ENCODE data around the gene BCL6B.

DNA sequence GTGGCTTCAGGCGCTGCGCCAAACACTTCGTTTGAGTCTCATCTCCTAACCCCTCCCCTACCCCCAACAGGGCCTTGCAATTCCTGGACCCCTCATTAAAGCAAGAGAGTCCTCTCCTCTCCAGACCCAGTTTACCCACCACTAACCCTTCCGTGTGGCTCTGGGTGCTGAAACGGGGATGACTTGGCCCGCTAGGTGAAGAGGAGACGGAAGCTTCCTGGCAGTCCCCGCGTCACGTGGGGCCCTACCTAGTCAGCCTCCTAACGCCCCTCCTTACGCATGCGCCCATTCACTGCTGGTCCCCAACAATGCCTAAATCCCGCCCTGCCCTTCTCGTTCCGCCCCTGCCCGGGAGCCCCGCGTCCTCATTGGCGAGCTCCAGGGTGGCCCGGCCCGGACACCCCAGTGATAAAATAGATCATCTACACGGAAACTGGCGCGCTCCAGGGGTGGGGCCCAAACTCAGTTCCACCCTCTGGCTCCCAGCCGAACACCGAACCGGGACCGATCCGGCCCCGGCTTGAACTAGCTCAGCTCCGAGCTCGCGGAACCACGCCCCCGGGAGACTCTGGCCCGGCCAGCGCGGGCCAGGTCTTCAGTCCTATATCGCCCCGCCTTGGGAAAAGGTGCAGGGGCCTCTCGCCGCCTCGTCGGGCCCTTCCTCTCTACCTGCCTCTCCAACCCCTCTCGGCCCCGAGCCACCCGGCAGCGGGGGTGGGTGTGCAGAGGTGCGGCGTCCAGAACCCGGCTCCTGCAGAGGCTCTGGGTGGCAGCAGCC is 12.9 kb downstream of the BCL6B start, which contains the start of gene SLC16A13:
- TF ChIP-seq SIN3A (IDR thresholded peaks at IDR 0.05; ENCODE audit: low read depth): peak; percentile 86
- TF ChIP-seq, protein P1, sequence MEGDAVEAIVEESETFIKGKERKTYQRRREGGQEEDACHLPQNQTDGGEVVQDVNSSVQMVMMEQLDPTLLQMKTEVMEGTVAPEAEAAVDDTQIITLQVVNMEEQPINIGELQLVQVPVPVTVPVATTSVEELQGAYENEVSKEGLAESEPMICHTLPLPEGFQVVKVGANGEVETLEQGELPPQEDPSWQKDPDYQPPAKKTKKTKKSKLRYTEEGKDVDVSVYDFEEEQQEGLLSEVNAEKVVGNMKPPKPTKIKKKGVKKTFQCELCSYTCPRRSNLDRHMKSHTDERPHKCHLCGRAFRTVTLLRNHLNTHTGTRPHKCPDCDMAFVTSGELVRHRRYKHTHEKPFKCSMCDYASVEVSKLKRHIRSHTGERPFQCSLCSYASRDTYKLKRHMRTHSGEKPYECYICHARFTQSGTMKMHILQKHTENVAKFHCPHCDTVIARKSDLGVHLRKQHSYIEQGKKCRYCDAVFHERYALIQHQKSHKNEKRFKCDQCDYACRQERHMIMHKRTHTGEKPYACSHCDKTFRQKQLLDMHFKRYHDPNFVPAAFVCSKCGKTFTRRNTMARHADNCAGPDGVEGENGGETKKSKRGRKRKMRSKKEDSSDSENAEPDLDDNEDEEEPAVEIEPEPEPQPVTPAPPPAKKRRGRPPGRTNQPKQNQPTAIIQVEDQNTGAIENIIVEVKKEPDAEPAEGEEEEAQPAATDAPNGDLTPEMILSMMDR (IDR thresholded peaks at IDR 0.05 in 2 of 3, conservative IDR thresholded peaks at IDR 0.05 in 1 of 3; ENCODE audit: borderline replicate concordance in 1 of 3, insufficient read depth in 1 of 3, low read depth in 2 of 3, low read length in 2 of 3): no peak
- TF ChIP-seq EZH2phosphoT487 (IDR thresholded peaks at IDR 0.05; ENCODE audit: borderline replicate concordance): no peak
- TF ChIP-seq POLR2A (IDR thresholded peaks at IDR 0.05; ENCODE audit: borderline replicate concordance, extremely low read depth, insufficient read depth, insufficient read length): peak; percentile 89
- no peak for TF ChIP-seq JUND (IDR thresholded peaks at IDR 0.05)
